T-helper 17 cell (primary cell): ENCODE data around the gene RRAD. TPM values are rescaled to one million over a fixed set of nuclear protein-coding genes. Genes with fewer than 3 reads are reported as not detected.

Experiments used
- ATAC-seq: fragments of 150-1000 bp; cut with Tn5 transposase; 2 replicates; pipeline ENCODE4 v1.10.0; 2021; ENCODE audit warnings: mild to moderate bottlenecking, moderate library complexity
- DNase-seq, 3 donors: peaks; one replicate each; pipeline versions ENCODE4 v3.0.0 to v3.0.0-alpha.2; 2020 to 2021
- H3K9me3 ChIP-seq: one replicate; pipeline ENCODE4 v1.7.0; 2013; ENCODE audit warnings: low read length, mild to moderate bottlenecking; ENCODE audit not compliant: control insufficient read depth, poor library complexity, severe bottlenecking
- H3K27ac Mint-ChIP-seq: one replicate; pipeline ENCODE4 v1.8.0; 2022; ENCODE audit warnings: mild to moderate bottlenecking, moderate library complexity, mixed read lengths
- H3K27me3 Mint-ChIP-seq: one replicate; pipeline ENCODE4 v1.8.0; 2022; ENCODE audit warnings: mixed read lengths
- H3K36me3 Mint-ChIP-seq: one replicate; pipeline ENCODE4 v1.8.0; 2022; ENCODE audit warnings: low read depth, mixed read lengths
- H3K4me1 Mint-ChIP-seq: one replicate; pipeline ENCODE4 v1.8.0; 2022; ENCODE audit warnings: mild to moderate bottlenecking, mixed read lengths
- H3K4me3 Mint-ChIP-seq: one replicate; pipeline ENCODE4 v1.8.0; 2022; ENCODE audit warnings: mild to moderate bottlenecking, moderate library complexity, mixed read lengths
- total RNA-seq, 4 donors: library from RNA in 2 of 4; stranded (reverse) in 2 of 4; gene quantifications; one replicate each; pipeline ENCODE4 v1.2.3 and lab custom pipeline; 2022 to 2026

RRAD gene
- total RNA-seq, 2 donors from 2014 or later = 0.52 to 0.67 TPM

GRCh38 chr16:66914541-66914940, 10.8 kb downstream of the RRAD start:
- Mint-ChIP-seq H3K4me3 (no peak overlapping the region), H3K36me3 (no peaks in the 10 kb centered on the region), H3K27me3 (peaks cover 6% of the 10 kb centered on the region), H3K4me1 (no peaks in the 10 kb centered on the region), H3K27ac (no peak overlapping the region)
- DNase-seq (no peak), ATAC-seq (no peak)
- H3K9me3 ChIP-seq = no peaks in the 10 kb centered on the region

- H3K27me3 Mint-ChIP-seq = peaks cover 6% of the 10 kb centered on the region
- H3K4me3 Mint-ChIP-seq = no peak overlapping the region
- DNase-seq (no peak), ATAC-seq (no peak)
- no peaks in the 10 kb centered on the region for H3K4me1 Mint-ChIP-seq
- H3K27ac Mint-ChIP-seq = no peak overlapping the region
- H3K36me3 Mint-ChIP-seq = no peaks in the 10 kb centered on the region
- no peaks in the 10 kb centered on the region for H3K9me3 ChIP-seq
These were observed 11.6 kb downstream of the RRAD start for GRCh38 chr16:66913711-66914110.

- no peak overlapping the region for H3K27ac Mint-ChIP-seq
- H3K4me1 Mint-ChIP-seq = no peaks in the 10 kb centered on the region
- peaks cover 5% of the 10 kb centered on the region for H3K27me3 Mint-ChIP-seq
- H3K4me3 Mint-ChIP-seq = no peak overlapping the region
- no peaks in the 10 kb centered on the region for H3K9me3 ChIP-seq
- DNase-seq = no peak
- ATAC-seq = no peak
- H3K36me3 Mint-ChIP-seq = no peaks in the 10 kb centered on the region
These were observed 12.3 kb downstream of the RRAD start for GRCh38 chr16:66913081-66913480.

GRCh38 chr16:66911801-66912200, 13.5 kb downstream of the RRAD start:
- Mint-ChIP-seq H3K4me1 (no peaks in the 10 kb centered on the region), H3K4me3 (no peak overlapping the region), H3K27me3 (peaks cover 4% of the 10 kb centered on the region), H3K27ac (no peak overlapping the region), H3K36me3 (no peaks in the 10 kb centered on the region)
- H3K9me3 ChIP-seq = no peaks in the 10 kb centered on the region
- DNase-seq (no peak), ATAC-seq (no peak)

- Mint-ChIP-seq H3K4me1 (peaks cover 3% of the 10 kb centered on the region), H3K27me3 (peaks cover 4% of the 10 kb centered on the region), H3K27ac (no peak overlapping the region), H3K36me3 (no peaks in the 10 kb centered on the region), H3K4me3 (no peak overlapping the region)
- DNase-seq (no peak), ATAC-seq (no peak)
- H3K9me3 ChIP-seq = no peaks in the 10 kb centered on the region
These were observed 14.2 kb downstream of the RRAD start for GRCh38 chr16:66911112-66911511.

- no peaks in the 10 kb centered on the region for H3K36me3 Mint-ChIP-seq
- DNase-seq = no peak
- no peak overlapping the region for H3K27ac Mint-ChIP-seq
- no peaks in the 10 kb centered on the region for H3K9me3 ChIP-seq
- ATAC-seq = no peak
- H3K4me1 Mint-ChIP-seq = peaks cover 8% of the 10 kb centered on the region
- H3K4me3 Mint-ChIP-seq = no peak overlapping the region
- peaks cover 4% of the 10 kb centered on the region for H3K27me3 Mint-ChIP-seq
These were observed 15.0 kb downstream of the RRAD start for GRCh38 chr16:66910175-66910940.

- H3K9me3 ChIP-seq = no peaks in the 10 kb centered on the region
- DNase-seq = no peak
- H3K4me1 Mint-ChIP-seq = peaks cover 8% of the 10 kb centered on the region
- H3K27me3 Mint-ChIP-seq = peaks cover 4% of the 10 kb centered on the region
- H3K36me3 Mint-ChIP-seq = no peaks in the 10 kb centered on the region
- no peak overlapping the region for H3K4me3 Mint-ChIP-seq
- H3K27ac Mint-ChIP-seq = no peak overlapping the region
- ATAC-seq = no peak
These were observed 16.4 kb downstream of the RRAD start for GRCh38 chr16:66908762-66909559.

- no peak for DNase-seq
- Mint-ChIP-seq H3K36me3 (no peaks in the 10 kb centered on the region), H3K4me3 (no peak overlapping the region), H3K27ac (peak overlapping the region; percentile 76), H3K4me1 (peaks cover 8% of the 10 kb centered on the region), H3K27me3 (peaks cover 4% of the 10 kb centered on the region)
- ATAC-seq = no peak
- no peaks in the 10 kb centered on the region for H3K9me3 ChIP-seq
These were observed 17.2 kb downstream of the RRAD start for GRCh38 chr16:66908116-66908515.

GRCh38 chr16:66906916-66907836, 18.2 kb downstream of the RRAD start:
- H3K9me3 ChIP-seq = no peaks in the 10 kb centered on the region
- peaks cover 8% of the 10 kb centered on the region for H3K4me1 Mint-ChIP-seq
- H3K27ac Mint-ChIP-seq = peak overlapping the region; percentile 76
- no peaks in the 10 kb centered on the region for H3K36me3 Mint-ChIP-seq
- H3K27me3 Mint-ChIP-seq = peaks cover 4% of the 10 kb centered on the region
- H3K4me3 Mint-ChIP-seq = no peak overlapping the region
- DNase-seq = no peak
- ATAC-seq = no peak

GRCh38 chr16:66905633-66906539, 19.4 kb downstream of the RRAD start:
- Mint-ChIP-seq H3K4me1 (peaks cover 8% of the 10 kb centered on the region), H3K27ac (no peak overlapping the region), H3K4me3 (no peak overlapping the region), H3K27me3 (peaks cover 4% of the 10 kb centered on the region), H3K36me3 (no peaks in the 10 kb centered on the region)
- ATAC-seq (peak; percentile 51), DNase-seq (no peak)
- no peaks in the 10 kb centered on the region for H3K9me3 ChIP-seq

GRCh38 chr16:66904846-66905632, 20.3 kb downstream of the RRAD start:
- H3K27ac Mint-ChIP-seq = no peak overlapping the region
- no peak overlapping the region for H3K4me3 Mint-ChIP-seq
- peaks cover 4% of the 10 kb centered on the region for H3K27me3 Mint-ChIP-seq
- ATAC-seq = no peak
- no peak for DNase-seq
- H3K36me3 Mint-ChIP-seq = no peaks in the 10 kb centered on the region
- peaks cover 8% of the 10 kb centered on the region for H3K4me1 Mint-ChIP-seq
- H3K9me3 ChIP-seq = no peaks in the 10 kb centered on the region

- no peak for ATAC-seq
- no peak overlapping the region for H3K4me3 Mint-ChIP-seq
- peaks cover 4% of the 10 kb centered on the region for H3K27me3 Mint-ChIP-seq
- H3K9me3 ChIP-seq = no peaks in the 10 kb centered on the region
- no peaks in the 10 kb centered on the region for H3K36me3 Mint-ChIP-seq
- H3K4me1 Mint-ChIP-seq = peaks cover 10% of the 10 kb centered on the region
- no peak overlapping the region for H3K27ac Mint-ChIP-seq
- no peak for DNase-seq
These were observed 20.9 kb downstream of the RRAD start for GRCh38 chr16:66904428-66904845.
